Urothelium cell line (cell line): Measurements from ENCODE around the gene METRN.
"Not testable (repeated sequence)": the region's sequence is repeated elsewhere in the genome, so short reads cannot be mapped to it uniquely, and the experiment has no call there.

ENCODE experiments used
- DNase-seq: peaks from one replicate; pipeline ENCODE4 v3.0.0; 2011; ENCODE audit warnings: low spot score, mixed read lengths
- FAIRE-seq: peaks from 2 replicates; lab custom pipeline; 2011; peaks lifted over from hg19 to GRCh38; lab: Jason Lieb, UNC

METRN gene

GRCh38 chr16:751152-752006, 36.5 kb downstream of the METRN start:
- no peak for DNase-seq
- FAIRE-seq = no peak

DNA sequence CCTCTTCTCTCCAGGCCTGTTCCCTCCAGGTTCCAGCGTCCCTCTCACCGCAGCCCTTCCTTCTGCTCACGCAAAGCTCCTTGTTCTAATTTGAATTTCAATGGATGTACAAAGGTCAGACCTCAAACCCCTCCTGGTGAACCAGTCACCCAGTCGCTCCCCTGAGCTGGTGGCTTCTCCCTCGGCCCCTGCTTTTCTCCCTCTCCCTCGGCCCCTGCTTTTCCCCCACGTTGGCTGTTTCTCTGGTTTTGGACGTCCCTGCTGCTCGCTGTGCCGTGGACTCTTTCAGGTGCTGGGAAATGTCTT, 37.0 kb downstream of the METRN start:
- DNase-seq = no peak
- FAIRE-seq = no peak

GRCh38 chr16:754121-754607, 39.2 kb downstream of the METRN start:
- FAIRE-seq, DNase-seq: not testable (repeated sequence)

DNA sequence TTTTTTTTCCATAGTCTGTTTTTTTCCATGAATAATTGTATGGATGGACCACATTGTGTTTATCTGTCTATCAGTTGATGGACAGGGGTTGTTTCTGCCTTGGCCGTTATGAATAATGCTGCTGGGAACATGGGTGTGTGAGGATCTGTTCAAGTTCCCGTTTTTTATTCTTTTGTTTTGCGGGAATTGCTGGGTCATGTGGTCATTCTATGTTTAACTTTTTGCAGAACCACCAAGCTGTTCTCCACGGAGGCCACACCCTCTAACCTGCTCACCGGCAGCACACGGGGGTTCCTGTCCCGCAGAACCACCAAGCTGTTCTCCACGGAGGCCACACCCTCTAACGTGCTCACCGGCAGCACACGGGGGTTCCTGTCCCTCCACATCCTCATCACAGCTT, 39.7 kb downstream of the METRN start:
- no peak for FAIRE-seq
- no peak for DNase-seq

DNA sequence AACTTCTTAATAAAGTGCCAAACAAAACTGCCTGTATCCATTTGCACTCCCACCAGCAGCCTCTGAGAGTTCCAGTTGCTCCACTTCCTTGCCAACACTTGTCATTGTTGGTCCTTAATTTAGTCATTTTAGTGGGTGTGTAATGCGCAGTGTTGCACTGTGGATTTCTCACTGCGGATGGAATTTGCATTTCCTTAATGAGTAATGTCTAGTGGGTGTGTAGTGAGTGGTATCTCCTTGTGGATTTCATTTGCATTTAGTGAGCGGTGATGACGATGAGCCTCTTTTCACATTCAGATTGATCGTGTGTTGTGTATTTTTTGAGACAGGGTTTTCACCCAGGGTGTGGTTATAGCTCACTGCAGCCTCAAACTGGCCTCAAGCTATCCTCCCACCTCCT, 41.5 kb downstream of the METRN start:
- FAIRE-seq = no peak
- DNase-seq = no peak

DNA sequence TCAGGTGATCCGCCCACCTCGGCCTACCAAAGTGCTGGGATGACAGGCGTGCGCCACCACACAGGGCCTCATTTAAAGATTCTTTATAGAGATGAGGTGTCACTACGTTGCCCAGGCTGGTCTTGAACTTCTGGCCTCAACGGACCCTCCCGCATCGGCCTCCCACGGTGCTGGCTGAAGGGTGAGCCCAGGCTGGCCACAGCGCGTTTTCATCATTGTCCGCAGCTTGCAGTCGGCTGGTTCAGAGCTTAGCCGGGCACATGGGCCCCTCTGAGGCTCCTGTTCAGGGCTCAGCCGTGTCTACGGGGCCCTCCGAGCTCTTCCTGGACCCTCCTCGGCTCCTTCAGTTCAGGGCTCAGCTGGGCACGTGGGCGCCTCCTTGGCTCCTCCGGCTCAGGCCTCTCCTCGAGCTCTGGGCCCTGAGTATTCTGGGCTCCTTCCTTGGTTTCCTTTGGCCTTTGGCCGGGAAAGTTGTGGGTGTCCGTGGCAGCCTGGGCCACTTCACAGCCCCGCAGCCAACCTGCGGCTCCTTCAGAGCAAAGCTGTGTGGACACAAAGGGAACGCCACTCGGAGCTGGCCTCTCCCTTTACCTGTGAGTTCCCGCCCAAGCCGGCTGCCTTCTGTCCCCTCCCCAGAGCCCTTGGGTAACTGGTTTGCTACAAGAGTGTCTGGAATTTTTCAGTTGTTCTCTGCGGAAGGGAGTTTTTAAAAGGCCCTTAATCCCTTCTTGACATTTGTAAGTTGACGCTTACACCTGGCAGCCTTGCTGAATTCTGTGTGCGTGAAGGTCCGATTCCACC, 44.4 kb downstream of the METRN start:
- DNase-seq (no peak), FAIRE-seq (no peak)

- no peak for DNase-seq
- FAIRE-seq = no peak
These were observed 45.1 kb downstream of the METRN start for GRCh38 chr16:760065-760464.

DNA sequence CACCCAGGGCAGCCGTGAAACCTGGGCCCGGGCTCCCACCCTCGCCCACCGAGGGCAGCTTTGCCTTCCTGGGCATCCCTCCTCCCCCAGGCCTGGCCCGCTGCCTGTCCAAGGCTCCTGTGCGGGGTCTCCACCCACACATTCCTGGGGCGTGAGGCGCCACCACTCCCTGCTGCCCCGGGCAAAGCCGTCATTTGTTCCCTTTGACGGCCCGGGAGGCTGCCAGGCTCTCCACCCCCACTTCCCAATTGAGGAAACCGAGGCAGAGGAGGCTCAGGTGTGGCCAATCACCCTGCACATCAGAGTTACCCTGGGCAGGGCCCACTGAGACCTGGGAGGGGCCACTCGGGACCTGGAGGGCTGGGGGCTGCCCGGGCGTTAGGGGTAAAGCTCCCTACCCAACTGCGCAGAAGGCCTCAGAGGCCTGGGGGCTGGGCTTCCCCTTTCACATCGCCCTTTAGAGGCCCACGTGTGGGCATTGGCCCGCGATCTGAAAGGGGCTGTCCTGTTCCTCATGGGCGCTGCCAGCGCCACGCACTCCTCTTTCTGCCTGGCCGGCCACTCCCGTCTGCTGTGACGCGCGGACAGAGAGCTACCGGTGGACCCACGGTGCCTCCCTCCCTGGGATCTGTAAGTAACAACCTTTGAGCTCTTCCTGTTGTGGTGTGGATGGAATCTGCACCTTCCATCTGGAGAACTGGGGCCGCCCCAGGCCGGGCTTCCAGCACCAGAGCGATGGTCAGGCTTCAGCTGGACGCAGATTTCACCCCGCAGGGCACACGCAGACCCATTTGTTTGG, 45.8 kb downstream of the METRN start, which contains the start of gene MSLN:
Gene MSLN (plus strand): TSS at position 190 of the 799 bp plus-strand sequence. CDS start 1,947 bp downstream, outside the sequence.
- DNase-seq = peak; percentile 72
- FAIRE-seq = no peak

DNA sequence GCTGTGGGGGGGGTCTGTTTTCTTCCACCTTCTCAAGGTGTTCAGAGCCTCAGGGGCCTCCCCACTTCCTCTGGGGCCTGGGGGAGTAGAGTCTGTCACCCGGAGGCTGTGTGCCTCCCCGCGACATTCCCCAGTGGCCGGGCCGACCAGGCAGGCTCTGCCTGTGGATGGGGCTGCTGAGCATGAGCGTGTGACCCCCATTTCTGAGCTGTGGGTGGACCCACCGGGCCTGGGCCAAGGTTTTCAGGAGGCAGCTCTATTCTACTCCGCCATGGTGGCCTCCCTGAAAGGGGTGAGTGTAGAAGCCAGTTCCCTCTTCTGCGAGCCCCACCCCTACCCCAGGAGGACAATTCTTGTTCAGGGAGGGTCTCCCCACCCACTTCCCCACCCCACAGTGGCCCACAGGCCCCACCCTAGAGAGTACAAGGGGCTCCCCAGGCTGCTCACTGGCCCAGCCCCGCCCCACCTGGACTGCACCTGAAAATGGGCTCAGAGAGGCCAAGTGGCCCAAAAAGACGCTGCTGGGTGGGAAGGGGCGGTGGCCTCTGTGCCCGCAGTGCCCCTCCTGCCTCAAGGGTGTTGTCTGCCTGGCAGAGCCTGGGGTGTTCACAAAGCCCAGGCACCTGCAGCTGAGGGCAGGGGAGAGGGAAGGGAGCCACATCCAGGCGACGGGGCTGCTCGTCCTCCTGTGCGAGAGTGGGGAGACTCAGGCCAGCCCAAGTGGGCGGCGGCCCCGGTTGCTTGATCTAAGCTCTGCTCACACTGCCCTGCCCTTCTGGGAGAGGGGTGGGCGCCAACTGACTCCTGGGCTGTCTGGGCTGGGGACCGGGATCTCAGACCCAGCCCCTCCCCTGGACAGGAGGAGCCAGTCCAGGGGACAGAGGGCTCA, 47.0 kb downstream of the METRN start:
- FAIRE-seq = no peak
- no peak for DNase-seq

DNA sequence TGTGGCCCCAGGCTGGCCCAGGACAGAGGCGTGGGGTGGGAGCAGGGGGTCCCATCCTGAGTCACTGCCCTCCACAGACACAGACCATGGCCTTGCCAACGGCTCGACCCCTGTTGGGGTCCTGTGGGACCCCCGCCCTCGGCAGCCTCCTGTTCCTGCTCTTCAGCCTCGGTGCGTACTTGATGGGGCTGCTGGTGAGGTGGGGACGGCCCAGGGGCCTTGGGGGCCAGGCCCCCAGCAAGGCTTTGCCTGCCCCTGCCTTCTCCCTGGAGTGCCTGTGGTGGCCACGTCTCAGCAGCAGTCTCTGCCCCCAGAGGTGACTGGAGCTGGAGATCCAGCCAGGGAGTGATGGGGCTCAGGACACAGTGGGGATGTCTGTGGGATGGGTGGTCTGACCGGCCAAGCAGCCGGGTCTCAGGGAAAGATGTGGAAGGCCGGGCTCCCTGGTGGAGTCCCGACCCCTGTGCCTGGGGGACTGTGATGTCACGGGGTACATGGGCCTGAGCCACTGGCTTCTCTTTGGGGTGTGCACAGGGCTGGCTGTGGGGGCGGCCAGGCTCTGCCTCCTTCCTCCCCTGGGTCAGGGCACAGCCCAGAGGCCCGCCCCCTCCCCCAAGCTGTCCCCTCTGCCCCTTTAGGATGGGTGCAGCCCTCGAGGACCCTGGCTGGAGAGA, 47.8 kb downstream of the METRN start:
- FAIRE-seq = no peak
- DNase-seq = no peak

DNA sequence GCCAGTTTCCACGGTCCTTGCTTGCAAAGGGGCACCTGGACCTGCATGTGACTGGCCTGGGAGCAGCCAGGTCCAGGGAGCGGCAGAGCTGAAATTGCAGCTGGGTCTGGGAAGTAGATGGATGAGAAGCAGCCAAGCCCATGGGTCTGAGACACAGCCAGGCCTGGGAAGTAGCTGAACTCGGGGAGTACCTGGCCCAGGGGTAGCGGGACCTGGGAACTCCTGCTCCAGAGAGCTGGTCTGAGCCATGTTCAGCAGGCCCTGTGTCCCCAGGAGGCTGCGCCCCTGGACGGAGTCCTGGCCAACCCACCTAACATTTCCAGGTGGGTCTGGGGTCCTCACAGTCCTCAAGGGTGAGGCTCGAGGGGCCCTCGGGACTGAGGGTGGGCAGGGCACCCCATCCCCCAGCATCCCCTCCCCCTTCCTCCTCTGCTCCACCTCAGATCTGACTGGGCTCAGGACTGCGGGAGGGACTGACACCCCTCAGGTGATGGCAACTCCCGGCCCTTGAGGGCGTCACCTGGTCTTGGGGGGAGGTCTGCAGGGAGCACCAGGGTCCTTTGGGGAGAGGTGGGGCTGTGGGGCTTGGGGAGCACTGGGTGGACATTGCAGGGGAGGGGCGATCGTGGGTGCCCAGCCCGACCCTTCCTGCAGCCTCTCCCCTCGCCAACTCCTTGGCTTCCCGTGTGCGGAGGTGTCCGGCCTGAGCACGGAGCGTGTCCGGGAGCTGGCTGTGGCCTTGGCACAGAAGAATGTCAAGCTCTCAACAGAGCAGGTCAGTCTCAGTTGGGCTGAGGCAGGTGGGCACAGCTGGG, 48.7 kb downstream of the METRN start:
- FAIRE-seq (peak; percentile 17), DNase-seq (no peak)

GRCh38 chr16:764184-764750, 49.3 kb downstream of the METRN start:
- FAIRE-seq (no peak), DNase-seq (no peak)

DNA sequence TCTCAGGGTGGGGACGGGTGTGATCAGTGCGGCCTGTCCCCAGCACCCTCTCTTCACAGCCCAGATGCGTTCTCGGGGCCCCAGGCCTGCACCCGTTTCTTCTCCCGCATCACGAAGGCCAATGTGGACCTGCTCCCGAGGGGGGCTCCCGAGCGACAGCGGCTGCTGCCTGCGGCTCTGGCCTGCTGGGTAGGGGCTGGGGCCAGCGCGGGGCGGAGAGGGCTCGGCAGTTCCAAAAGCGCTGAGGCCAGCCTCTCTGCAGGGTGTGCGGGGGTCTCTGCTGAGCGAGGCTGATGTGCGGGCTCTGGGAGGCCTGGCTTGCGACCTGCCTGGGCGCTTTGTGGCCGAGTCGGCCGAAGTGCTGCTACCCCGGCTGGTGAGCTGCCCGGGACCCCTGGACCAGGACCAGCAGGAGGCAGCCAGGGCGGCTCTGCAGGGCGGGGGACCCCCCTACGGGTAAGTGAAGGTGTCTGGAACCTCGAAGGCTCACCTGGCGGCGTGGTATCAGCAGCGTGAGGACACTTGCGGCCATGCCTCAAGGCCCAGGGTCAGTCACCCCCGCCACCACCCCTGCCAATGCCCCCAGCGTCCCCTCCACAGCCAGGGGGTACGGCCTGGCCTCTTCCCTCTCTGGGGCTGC, 50.0 kb downstream of the METRN start:
- no peak for DNase-seq
- no peak for FAIRE-seq

DNA sequence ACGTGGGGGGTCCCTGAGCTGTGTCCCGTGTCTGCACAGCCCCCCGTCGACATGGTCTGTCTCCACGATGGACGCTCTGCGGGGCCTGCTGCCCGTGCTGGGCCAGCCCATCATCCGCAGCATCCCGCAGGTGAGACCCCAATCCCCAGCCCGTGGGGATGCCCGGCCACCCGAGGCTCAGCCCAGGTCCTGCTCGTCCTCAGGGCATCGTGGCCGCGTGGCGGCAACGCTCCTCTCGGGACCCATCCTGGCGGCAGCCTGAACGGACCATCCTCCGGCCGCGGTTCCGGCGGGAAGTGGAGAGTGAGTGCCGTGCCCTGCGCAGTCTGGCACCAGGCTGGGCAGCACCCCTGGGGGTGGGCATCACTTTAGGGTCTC, 50.6 kb downstream of the METRN start:
- DNase-seq (no peak), FAIRE-seq (no peak)

- DNase-seq (no peak), FAIRE-seq (no peak)
These were observed 51.3 kb downstream of the METRN start for GRCh38 chr16:766008-766819.

DNA sequence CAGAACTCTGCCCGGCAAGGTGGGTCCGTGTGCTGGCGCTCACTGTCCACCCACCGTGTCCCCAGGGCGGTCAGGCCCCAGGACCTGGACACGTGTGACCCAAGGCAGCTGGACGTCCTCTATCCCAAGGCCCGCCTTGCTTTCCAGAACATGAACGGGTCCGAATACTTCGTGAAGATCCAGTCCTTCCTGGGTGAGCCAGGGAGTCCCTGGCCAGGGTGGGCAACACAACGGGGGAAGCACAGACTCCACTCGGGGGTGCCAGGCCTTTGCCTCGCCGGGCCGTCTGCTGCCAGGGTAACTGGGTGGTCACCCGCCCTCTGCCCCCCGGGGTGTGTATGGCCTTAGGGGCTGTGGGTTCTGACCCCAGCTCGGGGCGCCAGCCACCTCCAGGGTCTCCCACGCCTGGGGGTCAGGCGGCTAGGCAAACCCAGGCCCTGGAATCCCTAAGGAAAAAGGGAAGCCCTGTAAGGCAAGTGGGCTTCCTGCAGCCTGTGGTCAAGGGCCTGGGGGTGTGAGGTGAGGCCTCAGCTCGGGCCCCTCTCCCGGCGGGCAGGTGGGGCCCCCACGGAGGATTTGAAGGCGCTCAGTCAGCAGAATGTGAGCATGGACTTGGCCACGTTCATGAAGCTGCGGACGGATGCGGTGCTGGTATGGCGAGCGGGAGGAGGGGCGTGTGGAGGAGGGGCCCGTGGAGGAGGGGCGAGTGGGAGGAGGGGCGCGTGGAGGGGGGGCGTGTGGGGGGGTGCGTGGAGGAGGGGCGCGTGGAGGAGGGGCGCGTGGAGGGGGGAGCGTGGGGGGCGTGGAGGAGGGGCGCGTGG, 52.1 kb downstream of the METRN start:
- FAIRE-seq (no peak), DNase-seq (no peak)
